ENCODE data around the gene IL17RD. TPM values are rescaled to one million over a fixed set of nuclear protein-coding genes. Genes with fewer than 3 reads are reported as not detected.
A peak's percentile ranks its signal among the peaks of the same experiment; 100 is the strongest.

IL17RD gene
- total and polyA plus RNA-seq, 10 of the 15 experiments (the other 5 are each of a cell fraction or from before 2014, with no cell fraction given), result 0.01 to 0.08 (median 0.04) TPM; not detected in 3

DNA sequence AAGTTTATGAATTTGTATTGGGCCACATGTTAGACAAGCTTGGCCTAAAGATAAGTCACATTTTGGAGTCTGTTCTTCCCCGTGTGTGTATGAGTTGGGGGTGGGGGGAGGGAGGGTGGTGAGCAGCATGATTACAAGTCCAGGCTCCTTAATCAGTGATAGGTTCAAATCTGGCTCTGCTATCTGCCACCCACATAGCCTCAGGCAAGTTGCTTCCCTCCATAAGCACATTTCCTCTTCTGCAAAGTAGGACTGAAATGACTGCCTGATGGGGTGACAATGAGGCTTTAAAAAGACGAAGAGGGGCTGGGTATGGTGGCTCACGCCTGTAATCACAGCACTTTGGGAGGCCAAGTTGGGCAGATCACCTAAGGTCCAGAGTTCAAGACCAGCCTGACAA is 105.7 kb downstream of the IL17RD start:
- Histone ChIP-seq H4K20me1 (ENCODE audit: control insufficient read depth, insufficient read depth) (no peaks in the 10 kb centered on the region), H2AFZ (ENCODE audit: control insufficient read depth, low read depth, low read length) (no peak overlapping the region), H3K9me3 (replicated peaks; ENCODE audit: control insufficient read depth, insufficient read depth, low read length) (no peaks in the 10 kb centered on the region; the same call in 1 of the 3 replicates), H3K79me2 (ENCODE audit: control insufficient read depth, insufficient read depth, low read length) (no peaks in the 10 kb centered on the region), H3K27ac (ENCODE audit: control insufficient read depth, insufficient read depth) (no peak overlapping the region), H3K4me1 (ENCODE audit: control insufficient read depth, insufficient read depth, low read length) (no peaks in the 10 kb centered on the region), H3K36me3 (ENCODE audit: control insufficient read depth in 2 of 2, insufficient read depth in 2 of 2, low read length in 1 of 2) (no peaks in the 10 kb centered on the region), H3K4me2 (ENCODE audit: control insufficient read depth, insufficient read depth) (no peak overlapping the region), H3K27me3 (replicated peaks in 1 of 2; ENCODE audit: control insufficient read depth in 2 of 2, insufficient read depth in 2 of 2, low read length in 1 of 2) (no peaks in the 10 kb centered on the region), H3K9ac (ENCODE audit: control insufficient read depth, insufficient read depth, low read length) (no peak overlapping the region), H3K4me3 (no peak overlapping the region)
- POLR2A ChIA-PET, result interaction anchor here (0.6 kb wide), 1 partner anchor 431 kb away, joined by 4 read pairs; no protein-coding TSS in a partner anchor
- ATAC-seq, result peak; percentile 49
- RAD21 ChIA-PET (ENCODE audit: unreplicated experiment), result no interaction called here
- peak; percentile 61; the same call in 1 of the 2 replicates for TF ChIP-seq SPI1 (IDR thresholded peaks at IDR 0.05; ENCODE audit: borderline replicate concordance, insufficient read depth, low read depth, low read length)
- no peak for TF ChIP-seq RELA (IDR thresholded peaks at IDR 0.05; ENCODE audit: borderline replicate concordance, partially characterized antibody)
- peak; percentile 32 for TF ChIP-seq JUNB (IDR thresholded peaks at IDR 0.05)
- CTCF ChIA-PET, result interaction anchor here (1.3 kb wide), 1 partner anchor 257 kb away, joined by 5 read pairs; the partner anchor contains the start of gene ARHGEF3
- BruUV-seq (replicated peaks), result no TSS peak
- SMC1A ChIA-PET (ENCODE audit: uncharacterized antibody, unreplicated experiment), result interaction anchor here (0.8 kb wide), 1 partner anchor 12 kb away, joined by 3 read pairs; no protein-coding TSS in a partner anchor
- 28% methylated on average over 3 of the region's 3 CpGs for WGBS (ENCODE audit: insufficient coverage, insufficient replicate concordance, low lambda C conversion rate, missing lambda C conversion rate)
- in situ Hi-C loops (cut with MboI), result no loop called here
- intact Hi-C loops (cut with micrococcal nuclease; ENCODE audit: unreplicated experiment), result no loop called here
- no peak for FAIRE-seq
- DNase-seq (ENCODE audit: low read depth, low spot score), result no peak

DNA sequence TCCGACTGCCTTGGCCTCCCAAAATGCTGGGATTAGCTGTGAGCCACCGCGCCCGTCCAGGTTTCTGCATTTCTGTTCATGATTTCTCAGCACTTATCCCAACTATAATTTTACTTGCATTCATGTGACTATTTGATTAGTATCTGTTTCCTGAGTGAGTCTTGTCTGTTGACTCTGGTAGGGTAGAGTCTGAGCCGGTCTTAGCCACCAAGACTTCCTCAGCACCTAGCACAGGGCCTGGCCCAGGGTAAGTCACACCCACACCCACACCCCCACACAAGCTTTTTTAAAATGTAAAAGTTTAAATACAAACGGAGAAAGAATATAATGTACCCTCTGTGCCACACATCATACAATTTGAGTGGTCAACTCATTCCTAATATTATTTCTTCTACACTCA is 107.8 kb downstream of the IL17RD start:
- no peak overlapping the region for H3K4me2 ChIP-seq (ENCODE audit: control insufficient read depth, insufficient read depth)
- no peak overlapping the region for H3K9ac ChIP-seq (ENCODE audit: control insufficient read depth, insufficient read depth, low read length)
- RAD21 ChIA-PET (ENCODE audit: unreplicated experiment), result no interaction called here
- no peaks in the 10 kb centered on the region for H3K4me1 ChIP-seq (ENCODE audit: control insufficient read depth, insufficient read depth, low read length)
- ATAC-seq (no peak), FAIRE-seq (no peak), DNase-seq (ENCODE audit: low read depth, low spot score) (no peak)
- POLR2A ChIA-PET, result no interaction called here
- intact Hi-C loops (cut with micrococcal nuclease; ENCODE audit: unreplicated experiment) (no loop called here), in situ Hi-C loops (cut with MboI) (no loop called here)
- H3K27me3 ChIP-seq (replicated peaks in 1 of 2; ENCODE audit: control insufficient read depth in 2 of 2, insufficient read depth in 2 of 2, low read length in 1 of 2), result no peaks in the 10 kb centered on the region
- H3K27ac ChIP-seq (ENCODE audit: control insufficient read depth, insufficient read depth), result no peak overlapping the region
- WGBS (ENCODE audit: insufficient coverage, insufficient replicate concordance, low lambda C conversion rate, missing lambda C conversion rate), result 48% methylated on average over 6 of the region's 6 CpGs
- BruUV-seq (replicated peaks), result no TSS peak
- no peak overlapping the region for H2AFZ ChIP-seq (ENCODE audit: control insufficient read depth, low read depth, low read length)
- no peaks in the 10 kb centered on the region; the same call in 1 of the 3 replicates for H3K9me3 ChIP-seq (replicated peaks; ENCODE audit: control insufficient read depth, insufficient read depth, low read length)
- H3K4me3 ChIP-seq, result no peak overlapping the region
- H3K79me2 ChIP-seq (ENCODE audit: control insufficient read depth, insufficient read depth, low read length), result no peaks in the 10 kb centered on the region
- SMC1A ChIA-PET (ENCODE audit: uncharacterized antibody, unreplicated experiment), result interaction anchor here (1.5 kb wide), 1 partner anchor 9 kb away, joined by 3 read pairs; no protein-coding TSS in a partner anchor
- no peaks in the 10 kb centered on the region for H3K36me3 ChIP-seq (ENCODE audit: control insufficient read depth in 2 of 2, insufficient read depth in 2 of 2, low read length in 1 of 2)
- CTCF ChIA-PET, result no interaction called here
- no peaks in the 10 kb centered on the region for H4K20me1 ChIP-seq (ENCODE audit: control insufficient read depth, insufficient read depth)
- TF ChIP-seq, protein P1, sequence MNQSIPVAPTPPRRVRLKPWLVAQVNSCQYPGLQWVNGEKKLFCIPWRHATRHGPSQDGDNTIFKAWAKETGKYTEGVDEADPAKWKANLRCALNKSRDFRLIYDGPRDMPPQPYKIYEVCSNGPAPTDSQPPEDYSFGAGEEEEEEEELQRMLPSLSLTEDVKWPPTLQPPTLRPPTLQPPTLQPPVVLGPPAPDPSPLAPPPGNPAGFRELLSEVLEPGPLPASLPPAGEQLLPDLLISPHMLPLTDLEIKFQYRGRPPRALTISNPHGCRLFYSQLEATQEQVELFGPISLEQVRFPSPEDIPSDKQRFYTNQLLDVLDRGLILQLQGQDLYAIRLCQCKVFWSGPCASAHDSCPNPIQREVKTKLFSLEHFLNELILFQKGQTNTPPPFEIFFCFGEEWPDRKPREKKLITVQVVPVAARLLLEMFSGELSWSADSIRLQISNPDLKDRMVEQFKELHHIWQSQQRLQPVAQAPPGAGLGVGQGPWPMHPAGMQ (IDR thresholded peaks at IDR 0.05; ENCODE audit: borderline replicate concordance), result no peak
- TF ChIP-seq RB1 (IDR thresholded peaks at IDR 0.05; ENCODE audit: borderline replicate concordance) (no peak), SRF (IDR thresholded peaks at IDR 0.05; ENCODE audit: low read depth in 2 of 2, low read length in 2 of 2) (no peak), RFX5 (IDR thresholded peaks at IDR 0.05; ENCODE audit: low read depth, low read length) (no peak), TCF7 (IDR thresholded peaks at IDR 0.05; ENCODE audit: borderline replicate concordance) (no peak), CHD2 (IDR thresholded peaks at IDR 0.05; ENCODE audit: borderline replicate concordance, low read depth, low read length) (no peak), SMAD5 (IDR thresholded peaks at IDR 0.05; ENCODE audit: low read depth) (no peak), PAX8 (IDR thresholded peaks at IDR 0.05) (no peak), MYB (IDR thresholded peaks at IDR 0.05; ENCODE audit: borderline replicate concordance, low read depth, low read length) (no peak), LARP7 (IDR thresholded peaks at IDR 0.05) (no peak)
- TF ChIP-seq, protein P2, sequence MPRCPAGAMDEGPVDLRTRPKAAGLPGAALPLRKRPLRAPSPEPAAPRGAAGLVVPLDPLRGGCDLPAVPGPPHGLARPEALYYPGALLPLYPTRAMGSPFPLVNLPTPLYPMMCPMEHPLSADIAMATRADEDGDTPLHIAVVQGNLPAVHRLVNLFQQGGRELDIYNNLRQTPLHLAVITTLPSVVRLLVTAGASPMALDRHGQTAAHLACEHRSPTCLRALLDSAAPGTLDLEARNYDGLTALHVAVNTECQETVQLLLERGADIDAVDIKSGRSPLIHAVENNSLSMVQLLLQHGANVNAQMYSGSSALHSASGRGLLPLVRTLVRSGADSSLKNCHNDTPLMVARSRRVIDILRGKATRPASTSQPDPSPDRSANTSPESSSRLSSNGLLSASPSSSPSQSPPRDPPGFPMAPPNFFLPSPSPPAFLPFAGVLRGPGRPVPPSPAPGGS (IDR thresholded peaks at IDR 0.05; ENCODE audit: borderline replicate concordance, insufficient read depth, low read depth, low read length, poor library complexity, severe bottlenecking), result no peak
- TF ChIP-seq, protein P3, sequence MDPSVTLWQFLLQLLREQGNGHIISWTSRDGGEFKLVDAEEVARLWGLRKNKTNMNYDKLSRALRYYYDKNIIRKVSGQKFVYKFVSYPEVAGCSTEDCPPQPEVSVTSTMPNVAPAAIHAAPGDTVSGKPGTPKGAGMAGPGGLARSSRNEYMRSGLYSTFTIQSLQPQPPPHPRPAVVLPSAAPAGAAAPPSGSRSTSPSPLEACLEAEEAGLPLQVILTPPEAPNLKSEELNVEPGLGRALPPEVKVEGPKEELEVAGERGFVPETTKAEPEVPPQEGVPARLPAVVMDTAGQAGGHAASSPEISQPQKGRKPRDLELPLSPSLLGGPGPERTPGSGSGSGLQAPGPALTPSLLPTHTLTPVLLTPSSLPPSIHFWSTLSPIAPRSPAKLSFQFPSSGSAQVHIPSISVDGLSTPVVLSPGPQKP (IDR thresholded peaks at IDR 0.05; ENCODE audit: low read depth, low read length), result no peak

All from GM12878 (cell line).